Measurements from ENCODE around the gene IFT20. TPM values are rescaled to one million over a fixed set of nuclear protein-coding genes. Genes with fewer than 3 reads are reported as not detected.

IFT20 gene
- total and polyA plus RNA-seq, 2 experiments from 2014 or later, result 13.2 to 32.3 TPM

DNA sequence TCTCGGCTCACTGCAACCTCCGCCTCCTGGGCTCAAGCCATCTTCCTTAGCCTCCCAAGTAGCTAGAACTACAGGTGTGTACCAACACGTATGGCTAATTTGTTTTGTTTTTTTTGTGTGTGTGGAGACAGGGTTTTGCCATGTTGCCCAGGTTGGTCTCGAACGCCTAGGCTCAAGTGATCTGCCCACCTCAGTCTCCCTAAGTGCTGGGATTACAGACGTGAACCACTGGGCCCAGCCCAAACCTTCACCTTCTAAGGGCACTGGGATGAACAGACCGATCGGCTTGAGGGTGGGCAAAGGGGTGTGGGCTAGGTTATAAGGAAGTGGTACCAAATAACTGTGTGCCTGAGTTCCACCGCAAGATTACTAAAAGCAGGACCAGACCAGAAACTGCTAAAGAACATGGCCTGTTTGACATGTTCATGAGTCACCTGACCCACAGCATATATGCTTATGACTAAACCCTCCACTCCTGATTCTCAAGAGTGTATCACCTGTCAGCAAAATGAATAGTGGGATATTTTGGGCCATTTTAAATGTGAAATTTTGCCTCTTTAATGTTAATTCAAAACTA is 8.2 kb downstream of the IFT20 start (continued):
- TF ChIP-seq, protein P1, sequence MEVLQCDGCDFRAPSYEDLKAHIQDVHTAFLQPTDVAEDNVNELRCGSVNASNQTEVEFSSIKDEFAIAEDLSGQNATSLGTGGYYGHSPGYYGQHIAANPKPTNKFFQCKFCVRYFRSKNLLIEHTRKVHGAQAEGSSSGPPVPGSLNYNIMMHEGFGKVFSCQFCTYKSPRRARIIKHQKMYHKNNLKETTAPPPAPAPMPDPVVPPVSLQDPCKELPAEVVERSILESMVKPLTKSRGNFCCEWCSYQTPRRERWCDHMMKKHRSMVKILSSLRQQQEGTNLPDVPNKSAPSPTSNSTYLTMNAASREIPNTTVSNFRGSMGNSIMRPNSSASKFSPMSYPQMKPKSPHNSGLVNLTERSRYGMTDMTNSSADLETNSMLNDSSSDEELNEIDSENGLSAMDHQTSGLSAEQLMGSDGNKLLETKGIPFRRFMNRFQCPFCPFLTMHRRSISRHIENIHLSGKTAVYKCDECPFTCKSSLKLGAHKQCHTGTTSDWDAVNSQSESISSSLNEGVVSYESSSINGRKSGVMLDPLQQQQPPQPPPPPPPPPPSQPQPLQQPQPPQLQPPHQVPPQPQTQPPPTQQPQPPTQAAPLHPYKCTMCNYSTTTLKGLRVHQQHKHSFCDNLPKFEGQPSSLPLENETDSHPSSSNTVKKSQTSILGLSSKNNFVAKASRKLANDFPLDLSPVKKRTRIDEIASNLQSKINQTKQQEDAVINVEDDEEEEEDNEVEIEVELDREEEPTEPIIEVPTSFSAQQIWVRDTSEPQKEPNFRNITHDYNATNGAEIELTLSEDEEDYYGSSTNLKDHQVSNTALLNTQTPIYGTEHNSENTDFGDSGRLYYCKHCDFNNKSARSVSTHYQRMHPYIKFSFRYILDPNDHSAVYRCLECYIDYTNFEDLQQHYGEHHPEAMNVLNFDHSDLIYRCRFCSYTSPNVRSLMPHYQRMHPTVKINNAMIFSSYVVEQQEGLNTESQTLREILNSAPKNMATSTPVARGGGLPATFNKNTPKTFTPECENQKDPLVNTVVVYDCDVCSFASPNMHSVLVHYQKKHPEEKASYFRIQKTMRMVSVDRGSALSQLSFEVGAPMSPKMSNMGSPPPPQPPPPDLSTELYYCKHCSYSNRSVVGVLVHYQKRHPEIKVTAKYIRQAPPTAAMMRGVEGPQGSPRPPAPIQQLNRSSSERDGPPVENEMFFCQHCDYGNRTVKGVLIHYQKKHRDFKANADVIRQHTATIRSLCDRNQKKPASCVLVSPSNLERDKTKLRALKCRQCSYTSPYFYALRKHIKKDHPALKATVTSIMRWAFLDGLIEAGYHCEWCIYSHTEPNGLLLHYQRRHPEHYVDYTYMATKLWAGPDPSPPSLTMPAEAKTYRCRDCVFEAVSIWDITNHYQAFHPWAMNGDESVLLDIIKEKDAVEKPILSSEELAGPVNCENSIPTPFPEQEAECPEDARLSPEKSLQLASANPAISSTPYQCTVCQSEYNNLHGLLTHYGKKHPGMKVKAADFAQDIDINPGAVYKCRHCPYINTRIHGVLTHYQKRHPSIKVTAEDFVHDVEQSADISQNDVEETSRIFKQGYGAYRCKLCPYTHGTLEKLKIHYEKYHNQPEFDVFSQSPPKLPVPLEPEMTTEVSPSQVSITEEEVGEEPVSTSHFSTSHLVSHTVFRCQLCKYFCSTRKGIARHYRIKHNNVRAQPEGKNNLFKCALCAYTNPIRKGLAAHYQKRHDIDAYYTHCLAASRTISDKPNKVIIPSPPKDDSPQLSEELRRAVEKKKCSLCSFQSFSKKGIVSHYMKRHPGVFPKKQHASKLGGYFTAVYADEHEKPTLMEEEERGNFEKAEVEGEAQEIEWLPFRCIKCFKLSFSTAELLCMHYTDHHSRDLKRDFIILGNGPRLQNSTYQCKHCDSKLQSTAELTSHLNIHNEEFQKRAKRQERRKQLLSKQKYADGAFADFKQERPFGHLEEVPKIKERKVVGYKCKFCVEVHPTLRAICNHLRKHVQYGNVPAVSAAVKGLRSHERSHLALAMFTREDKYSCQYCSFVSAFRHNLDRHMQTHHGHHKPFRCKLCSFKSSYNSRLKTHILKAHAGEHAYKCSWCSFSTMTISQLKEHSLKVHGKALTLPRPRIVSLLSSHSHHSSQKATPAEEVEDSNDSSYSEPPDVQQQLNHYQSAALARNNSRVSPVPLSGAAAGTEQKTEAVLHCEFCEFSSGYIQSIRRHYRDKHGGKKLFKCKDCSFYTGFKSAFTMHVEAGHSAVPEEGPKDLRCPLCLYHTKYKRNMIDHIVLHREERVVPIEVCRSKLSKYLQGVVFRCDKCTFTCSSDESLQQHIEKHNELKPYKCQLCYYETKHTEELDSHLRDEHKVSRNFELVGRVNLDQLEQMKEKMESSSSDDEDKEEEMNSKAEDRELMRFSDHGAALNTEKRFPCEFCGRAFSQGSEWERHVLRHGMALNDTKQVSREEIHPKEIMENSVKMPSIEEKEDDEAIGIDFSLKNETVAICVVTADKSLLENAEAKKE (CRISPR knock-in tag; IDR thresholded peaks at IDR 0.05), result no peak

DNA sequence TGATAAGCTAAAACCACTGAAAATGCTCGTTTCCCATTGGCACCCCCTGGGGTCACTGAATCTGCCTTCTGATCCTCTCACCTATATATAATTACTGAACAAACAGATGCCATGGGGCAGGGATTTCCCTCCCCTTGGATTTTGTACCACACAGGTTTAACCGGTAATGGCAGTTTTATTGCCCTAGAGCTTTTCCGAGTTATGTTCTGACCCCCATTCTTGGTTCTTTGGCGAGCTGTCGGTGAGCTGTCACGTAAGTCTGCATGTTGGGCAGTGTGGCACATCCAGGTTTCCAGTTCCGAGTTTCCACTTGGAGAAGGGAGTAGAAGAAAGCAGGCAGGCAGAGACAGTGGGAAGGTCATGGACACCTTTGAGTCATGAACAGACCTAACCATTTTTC is 9.2 kb downstream of the IFT20 start:
- H3K4me1 ChIP-seq (ENCODE audit: insufficient read depth), result peaks cover 27% of the 10 kb centered on the region
- H3K79me2 ChIP-seq (replicated peaks; ENCODE audit: insufficient read depth), result peaks cover 51% of the 10 kb centered on the region
- H3K36me3 Mint-ChIP-seq (ENCODE audit: low read depth), result peaks cover 64% of the 10 kb centered on the region
- no peak overlapping the region for H3K4me2 ChIP-seq
- ATAC-seq (no peak), DNase-seq (ENCODE audit: low spot score) (no peak)
- peaks cover 17% of the 10 kb centered on the region for H3K4me1 Mint-ChIP-seq
- H3K27me3 ChIP-seq (ENCODE audit: insufficient read depth), result no peaks in the 10 kb centered on the region
- peaks cover 22% of the 10 kb centered on the region for H3K36me3 ChIP-seq (ENCODE audit: insufficient read depth)
- peaks cover 5% of the 10 kb centered on the region for H3K27me3 Mint-ChIP-seq (ENCODE audit: insufficient read depth, low read depth, poor library complexity)
- H3F3A ChIP-seq (replicated peaks; ENCODE audit: low read depth), result peaks cover 23% of the 10 kb centered on the region; the same call in 1 of the 2 replicates
- no peak overlapping the region for H3K27ac ChIP-seq (ENCODE audit: low read depth)
- peaks cover 64% of the 10 kb centered on the region for H4K20me1 ChIP-seq (replicated peaks; ENCODE audit: insufficient read depth)
- no peak overlapping the region for H3K4me3 Mint-ChIP-seq
- H2AFZ ChIP-seq, result no peak overlapping the region
- H3K9me3 Mint-ChIP-seq, result no peaks in the 10 kb centered on the region
- H3K9me2 ChIP-seq (ENCODE audit: insufficient read depth), result no peaks in the 10 kb centered on the region
- no peak overlapping the region for H3K27ac Mint-ChIP-seq
- no peak overlapping the region for H3K4me3 ChIP-seq
- TF ChIP-seq, protein P2, sequence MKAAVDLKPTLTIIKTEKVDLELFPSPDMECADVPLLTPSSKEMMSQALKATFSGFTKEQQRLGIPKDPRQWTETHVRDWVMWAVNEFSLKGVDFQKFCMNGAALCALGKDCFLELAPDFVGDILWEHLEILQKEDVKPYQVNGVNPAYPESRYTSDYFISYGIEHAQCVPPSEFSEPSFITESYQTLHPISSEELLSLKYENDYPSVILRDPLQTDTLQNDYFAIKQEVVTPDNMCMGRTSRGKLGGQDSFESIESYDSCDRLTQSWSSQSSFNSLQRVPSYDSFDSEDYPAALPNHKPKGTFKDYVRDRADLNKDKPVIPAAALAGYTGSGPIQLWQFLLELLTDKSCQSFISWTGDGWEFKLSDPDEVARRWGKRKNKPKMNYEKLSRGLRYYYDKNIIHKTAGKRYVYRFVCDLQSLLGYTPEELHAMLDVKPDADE (IDR thresholded peaks at IDR 0.05), result no peak
- TF ChIP-seq NANOG (IDR thresholded peaks at IDR 0.05; ENCODE audit: borderline replicate concordance), result no peak
- TF ChIP-seq CREB1 (CRISPR knock-in tag; IDR thresholded peaks at IDR 0.05; ENCODE audit: low read depth), result no peak
- no peak for TF ChIP-seq ZNF331 (CRISPR knock-in tag; IDR thresholded peaks at IDR 0.05; ENCODE audit: low read depth)
- TF ChIP-seq EZH2phosphoT487 (IDR thresholded peaks at IDR 0.05; ENCODE audit: unreplicated experiment), result no peak
- no peak for TF ChIP-seq EZH2 (IDR thresholded peaks at IDR 0.05; ENCODE audit: low read depth, unreplicated experiment)
- TF ChIP-seq, protein P3, sequence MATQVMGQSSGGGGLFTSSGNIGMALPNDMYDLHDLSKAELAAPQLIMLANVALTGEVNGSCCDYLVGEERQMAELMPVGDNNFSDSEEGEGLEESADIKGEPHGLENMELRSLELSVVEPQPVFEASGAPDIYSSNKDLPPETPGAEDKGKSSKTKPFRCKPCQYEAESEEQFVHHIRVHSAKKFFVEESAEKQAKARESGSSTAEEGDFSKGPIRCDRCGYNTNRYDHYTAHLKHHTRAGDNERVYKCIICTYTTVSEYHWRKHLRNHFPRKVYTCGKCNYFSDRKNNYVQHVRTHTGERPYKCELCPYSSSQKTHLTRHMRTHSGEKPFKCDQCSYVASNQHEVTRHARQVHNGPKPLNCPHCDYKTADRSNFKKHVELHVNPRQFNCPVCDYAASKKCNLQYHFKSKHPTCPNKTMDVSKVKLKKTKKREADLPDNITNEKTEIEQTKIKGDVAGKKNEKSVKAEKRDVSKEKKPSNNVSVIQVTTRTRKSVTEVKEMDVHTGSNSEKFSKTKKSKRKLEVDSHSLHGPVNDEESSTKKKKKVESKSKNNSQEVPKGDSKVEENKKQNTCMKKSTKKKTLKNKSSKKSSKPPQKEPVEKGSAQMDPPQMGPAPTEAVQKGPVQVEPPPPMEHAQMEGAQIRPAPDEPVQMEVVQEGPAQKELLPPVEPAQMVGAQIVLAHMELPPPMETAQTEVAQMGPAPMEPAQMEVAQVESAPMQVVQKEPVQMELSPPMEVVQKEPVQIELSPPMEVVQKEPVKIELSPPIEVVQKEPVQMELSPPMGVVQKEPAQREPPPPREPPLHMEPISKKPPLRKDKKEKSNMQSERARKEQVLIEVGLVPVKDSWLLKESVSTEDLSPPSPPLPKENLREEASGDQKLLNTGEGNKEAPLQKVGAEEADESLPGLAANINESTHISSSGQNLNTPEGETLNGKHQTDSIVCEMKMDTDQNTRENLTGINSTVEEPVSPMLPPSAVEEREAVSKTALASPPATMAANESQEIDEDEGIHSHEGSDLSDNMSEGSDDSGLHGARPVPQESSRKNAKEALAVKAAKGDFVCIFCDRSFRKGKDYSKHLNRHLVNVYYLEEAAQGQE (IDR thresholded peaks at IDR 0.05; ENCODE audit: unreplicated experiment), result no peak

Data from GM23338 (cell line).